PFSK-1 (cell line): ENCODE measurements around the gene C1orf87.

Experiments used
- FOXP2 ChIP-seq: optimal IDR thresholded peaks from 2 replicates; pipeline ENCODE3; 2011; ENCODE audit warnings: borderline replicate concordance, control low read depth, inconsistent platforms; ENCODE audit not compliant: insufficient read depth; ENCODE audit errors: extremely low read length, extremely low read depth
- POLR2AphosphoS5 ChIP-seq: IDR thresholded peaks from 2 replicates; pipeline ENCODE4 v1.6.1; 2012; ENCODE audit warnings: low read depth, mild to moderate bottlenecking, control low read depth, low read length, moderate library complexity
- REST ChIP-seq, 2 experiments: IDR thresholded peaks; 2 replicates each; pipeline versions ENCODE4 v1.6.1 to v1.8.0; 2011 to 2012; ENCODE audit warnings: low read depth in 2 of 2, low read length in 2 of 2, control low read depth in 1 of 2, inconsistent platforms in 1 of 2, mild to moderate bottlenecking in 1 of 2, moderate library complexity in 1 of 2; ENCODE audit not compliant: insufficient read depth in 1 of 2
- SIN3A ChIP-seq: IDR thresholded peaks from 2 replicates; pipeline ENCODE4 v1.6.1; 2012; ENCODE audit warnings: mild to moderate bottlenecking, low read length, moderate library complexity, borderline replicate concordance; ENCODE audit not compliant: insufficient read depth
- TAF1 ChIP-seq: IDR thresholded peaks from 2 replicates; pipeline ENCODE4 v1.6.1; 2012; ENCODE audit warnings: low read length, control low read depth, borderline replicate concordance; ENCODE audit not compliant: insufficient read depth

C1orf87 gene

DNA sequence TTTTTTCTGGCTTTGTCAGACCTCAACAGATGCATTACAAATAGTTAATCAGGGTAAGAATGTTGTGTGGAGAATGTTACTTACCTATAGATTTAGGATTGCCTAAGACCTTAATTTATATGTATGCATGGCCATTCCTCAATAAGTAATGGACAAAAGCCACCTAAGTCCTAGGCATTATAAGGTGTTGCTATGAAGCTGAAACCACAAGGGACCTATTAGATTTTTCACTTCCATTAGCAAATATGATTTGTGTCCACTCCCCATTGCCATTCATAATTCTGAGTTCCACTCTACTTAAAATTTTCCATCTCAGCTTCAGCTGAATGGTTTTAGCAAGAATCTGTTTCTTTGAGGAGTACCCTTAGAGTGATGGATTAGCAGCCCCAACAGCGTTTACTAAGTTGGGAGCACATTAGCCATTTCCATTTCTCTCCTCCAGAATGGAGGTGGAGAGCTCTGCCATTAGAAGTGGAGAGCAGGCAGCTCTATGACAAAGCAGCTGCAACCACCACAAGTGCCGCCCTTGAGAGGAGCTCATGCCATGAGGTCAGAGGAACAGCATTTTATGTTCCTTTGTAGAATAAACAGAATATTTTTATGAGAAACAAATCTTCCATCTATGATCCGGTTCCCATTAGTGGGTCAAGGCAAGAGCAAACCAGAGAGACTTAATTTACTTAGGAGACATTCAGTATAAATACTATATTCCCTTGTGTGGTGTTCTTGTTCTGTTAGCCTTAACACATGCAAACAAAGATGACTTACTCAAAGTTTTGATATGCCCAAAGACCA lies 28.9 kb upstream of the C1orf87 start:
- TF ChIP-seq FOXP2, result no peak
- no peak for TF ChIP-seq SIN3A
- TF ChIP-seq POLR2AphosphoS5, result no peak
- no peak for TF ChIP-seq TAF1
- no peak for TF ChIP-seq REST (IDR thresholded peaks at IDR 0.05; ENCODE audit: insufficient read depth in 1 of 2, low read depth in 2 of 2, low read length in 2 of 2)

- TF ChIP-seq POLR2AphosphoS5 (no peak), TAF1 (no peak), SIN3A (no peak), REST (IDR thresholded peaks at IDR 0.05; ENCODE audit: insufficient read depth in 1 of 2, low read depth in 2 of 2, low read length in 2 of 2) (no peak), FOXP2 (no peak)
These were observed 27.9 kb upstream of the C1orf87 start for GRCh38 chr1:60101516-60101915.

DNA sequence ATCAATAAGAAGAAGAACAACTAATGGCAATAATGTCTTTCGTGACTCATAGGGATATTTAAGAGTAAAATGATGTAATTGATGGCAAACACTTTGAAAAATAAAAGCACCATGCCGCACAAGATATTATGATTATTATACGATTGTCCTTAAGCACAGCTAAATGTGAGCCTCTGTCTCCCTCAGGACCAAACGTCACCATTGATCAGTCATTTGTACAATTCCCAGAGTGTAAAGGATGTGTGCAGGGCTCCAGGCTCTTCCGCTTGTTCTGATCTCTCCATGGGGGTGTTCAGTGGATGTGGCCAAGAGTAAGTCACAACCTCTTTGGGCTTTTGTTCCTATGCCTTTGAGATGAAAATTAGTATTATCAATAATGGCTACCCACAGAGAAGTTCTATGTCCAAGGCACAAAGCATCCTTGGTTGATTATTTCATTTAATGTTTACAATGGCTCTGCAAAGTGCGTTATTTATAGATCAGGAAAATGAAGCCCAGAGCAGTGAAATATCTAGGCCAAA lies 17.7 kb upstream of the C1orf87 start:
- TF ChIP-seq FOXP2, result no peak
- no peak for TF ChIP-seq POLR2AphosphoS5
- TF ChIP-seq REST (IDR thresholded peaks at IDR 0.05; ENCODE audit: insufficient read depth in 1 of 2, low read depth in 2 of 2, low read length in 2 of 2), result no peak
- TF ChIP-seq SIN3A, result no peak

GRCh38 chr1:60090655-60091054 lies 17.1 kb upstream of the C1orf87 start:
- TF ChIP-seq REST (IDR thresholded peaks at IDR 0.05; ENCODE audit: insufficient read depth in 1 of 2, low read depth in 2 of 2, low read length in 2 of 2), result no peak
- TF ChIP-seq POLR2AphosphoS5, result no peak
- TF ChIP-seq SIN3A, result no peak
- no peak for TF ChIP-seq TAF1
- no peak for TF ChIP-seq FOXP2
